HG03064 (cell line): Measurements from ENCODE around the gene TESPA1.
"Not testable (repeated sequence)": the region's sequence is repeated elsewhere in the genome, so short reads cannot be mapped to it uniquely, and the experiment has no call there.

Source experiments
- ATAC-seq: cut with Tn5 transposase; IDR thresholded peaks from one replicate; pipeline ENCODE4 v1.9.1; 2021; ENCODE audit warnings: low read depth; ENCODE audit not compliant: unreplicated experiment

The TESPA1 gene

DNA sequence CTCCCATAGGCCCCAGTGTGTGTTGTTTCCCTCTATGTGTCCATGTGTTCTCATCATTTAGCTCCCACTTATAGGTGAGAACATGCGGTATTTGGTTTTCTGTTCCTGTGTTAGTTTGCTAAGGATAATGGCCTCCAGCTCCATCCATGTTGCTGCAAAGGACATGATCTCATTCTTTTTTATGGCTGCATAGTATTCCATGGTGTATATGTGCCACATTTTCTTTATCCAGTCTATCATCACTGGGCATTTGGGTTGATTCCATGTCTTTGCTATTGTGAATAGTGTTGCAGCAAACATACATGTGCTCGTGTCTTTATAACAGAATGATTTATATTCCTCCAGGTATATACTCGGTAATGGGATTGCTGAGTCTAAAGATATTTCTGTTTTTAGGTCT lies 2.2 kb upstream of the TESPA1 start:
- not testable (repeated sequence) for ATAC-seq

GRCh38 chr12:54983536-54984101 lies 943 bp downstream of the TESPA1 start:
- no peak for ATAC-seq

- ATAC-seq = no peak
These were observed 2.8 kb downstream of the TESPA1 start for GRCh38 chr12:54981796-54982195.

DNA sequence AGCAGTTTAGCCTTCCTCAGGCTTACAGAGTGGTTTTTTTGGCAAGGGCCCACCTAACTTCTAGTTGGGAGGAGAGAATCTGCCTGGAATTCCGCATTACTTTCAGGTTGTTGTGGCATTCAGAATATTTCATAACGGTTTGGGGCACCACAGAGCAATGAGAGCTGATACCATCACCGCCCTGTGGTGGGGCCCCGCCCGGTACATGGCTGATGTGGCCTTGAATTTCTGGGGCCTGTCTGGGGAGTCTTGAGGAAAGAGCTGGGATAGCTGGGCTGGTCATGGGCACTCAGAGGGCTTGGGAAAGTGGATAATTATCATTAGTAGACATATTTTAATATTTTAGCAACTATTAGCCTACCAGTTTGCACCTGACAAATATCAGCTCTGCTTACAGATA lies 4.2 kb downstream of the TESPA1 start:
- no peak for ATAC-seq

GRCh38 chr12:54977857-54978256 lies 6.7 kb downstream of the TESPA1 start:
- no peak for ATAC-seq

DNA sequence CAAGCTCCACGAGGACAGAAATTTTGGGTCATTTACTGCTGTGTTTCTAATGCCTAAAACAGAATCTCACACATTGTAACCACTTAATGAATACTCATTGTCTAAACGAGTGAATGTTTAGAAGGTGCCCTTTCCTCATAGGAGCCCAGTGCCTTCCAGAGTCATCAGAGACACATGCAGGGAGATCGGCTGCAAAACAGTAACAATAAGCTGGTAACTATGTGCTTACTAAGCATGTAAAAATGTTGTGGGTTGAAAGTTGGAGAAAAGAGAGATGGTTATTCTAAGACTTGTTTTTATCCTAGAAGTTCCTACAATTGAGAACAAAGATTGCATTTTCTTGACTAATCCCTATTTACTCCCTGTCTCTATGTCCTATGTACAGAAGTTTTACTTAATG lies 7.4 kb downstream of the TESPA1 start:
- no peak for ATAC-seq

DNA sequence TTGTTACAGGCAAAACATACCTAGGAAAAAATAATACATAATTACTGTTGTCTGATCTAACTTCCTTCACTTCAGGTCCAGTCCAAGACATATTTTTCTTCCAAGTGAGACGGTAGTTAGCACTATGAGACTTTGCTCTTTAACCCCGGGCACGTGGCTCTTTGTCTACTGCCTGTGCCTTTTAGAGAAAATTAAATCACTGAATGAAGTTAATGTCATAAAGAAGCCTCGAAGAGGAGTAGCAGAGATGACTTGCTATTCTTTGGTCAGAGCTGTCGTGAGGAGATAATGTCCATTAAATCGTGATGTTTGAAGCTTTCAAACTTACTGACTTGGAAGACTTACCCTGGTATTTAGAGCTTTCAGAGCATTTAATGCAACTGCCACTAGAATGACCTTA lies 8.7 kb downstream of the TESPA1 start:
- ATAC-seq = no peak

- ATAC-seq = no peak
These were observed 9.3 kb downstream of the TESPA1 start for GRCh38 chr12:54975272-54975671.

DNA sequence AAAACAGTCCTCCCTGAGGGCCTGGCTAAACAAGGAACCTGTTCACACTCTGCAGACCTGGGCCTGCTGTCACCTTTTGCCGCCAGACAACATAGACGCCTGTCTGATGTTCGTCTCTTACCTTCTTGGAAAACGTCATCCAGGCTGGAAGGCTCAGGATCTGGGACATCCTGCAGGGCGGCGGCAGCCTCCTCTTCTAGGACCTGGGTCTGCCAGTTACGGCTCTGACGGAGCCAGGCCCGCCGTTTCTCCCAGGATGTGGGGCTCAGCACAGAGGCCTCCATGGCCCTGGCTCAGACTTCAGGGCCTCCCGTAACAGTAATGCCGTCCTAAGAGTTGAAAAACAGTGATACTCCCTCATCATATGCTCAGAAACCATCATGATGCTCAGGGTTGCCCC lies 10.3 kb downstream of the TESPA1 start:
- no peak for ATAC-seq

GRCh38 chr12:54973556-54973955 lies 11.0 kb downstream of the TESPA1 start:
- no peak for ATAC-seq

- no peak for ATAC-seq
These were observed 13.8 kb downstream of the TESPA1 start for GRCh38 chr12:54970741-54971140.

DNA sequence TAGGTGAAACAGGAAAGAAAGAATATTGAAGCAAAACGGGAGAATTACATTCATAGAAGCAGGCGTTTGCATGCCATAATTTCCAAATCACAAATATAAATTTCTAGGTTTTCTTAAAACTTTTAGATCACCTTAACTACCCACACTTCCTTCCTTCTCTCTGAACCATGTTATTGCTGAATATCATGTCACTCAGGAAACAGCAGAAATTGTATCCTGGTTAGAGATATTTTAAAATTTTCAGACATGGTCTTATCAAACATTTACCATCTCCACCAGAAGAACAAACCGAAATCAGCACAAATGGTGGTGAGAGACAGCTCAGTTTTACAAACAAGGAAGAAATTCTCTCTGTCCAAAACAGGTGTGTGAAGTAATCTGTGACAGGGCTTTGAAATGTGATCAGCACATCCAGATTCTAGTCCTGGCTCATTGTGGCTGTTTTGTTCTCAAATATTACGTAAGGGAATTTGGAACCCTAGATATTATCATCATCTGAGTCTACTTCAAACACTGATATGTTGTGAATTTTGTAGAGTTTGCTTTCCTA lies 16.3 kb downstream of the TESPA1 start:
- no peak for ATAC-seq

DNA sequence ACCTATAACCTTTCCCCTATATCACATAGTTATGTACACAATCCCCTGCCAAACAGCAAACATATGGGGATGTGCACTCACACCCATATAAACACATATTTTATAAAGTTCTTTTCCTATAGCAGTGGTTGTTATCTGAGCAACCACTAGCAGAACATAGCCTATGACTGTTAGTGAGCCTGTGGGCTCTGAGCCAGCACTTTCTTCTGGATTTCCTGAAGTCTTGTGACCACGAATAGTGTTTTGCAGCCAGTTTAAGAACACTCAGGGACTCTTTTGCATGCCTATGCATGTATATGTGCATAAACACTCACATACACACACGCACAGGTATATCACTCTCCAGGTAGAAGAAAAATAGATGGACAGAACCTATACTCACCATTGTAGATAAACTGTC lies 17.1 kb downstream of the TESPA1 start:
- ATAC-seq = no peak

- ATAC-seq = no peak
These were observed 23.4 kb downstream of the TESPA1 start for GRCh38 chr12:54961190-54961589.

GRCh38 chr12:54959291-54960018 lies 25.1 kb downstream of the TESPA1 start:
- no peak for ATAC-seq

GRCh38 chr12:54958048-54958658 lies 26.4 kb downstream of the TESPA1 start:
- no peak for ATAC-seq

DNA sequence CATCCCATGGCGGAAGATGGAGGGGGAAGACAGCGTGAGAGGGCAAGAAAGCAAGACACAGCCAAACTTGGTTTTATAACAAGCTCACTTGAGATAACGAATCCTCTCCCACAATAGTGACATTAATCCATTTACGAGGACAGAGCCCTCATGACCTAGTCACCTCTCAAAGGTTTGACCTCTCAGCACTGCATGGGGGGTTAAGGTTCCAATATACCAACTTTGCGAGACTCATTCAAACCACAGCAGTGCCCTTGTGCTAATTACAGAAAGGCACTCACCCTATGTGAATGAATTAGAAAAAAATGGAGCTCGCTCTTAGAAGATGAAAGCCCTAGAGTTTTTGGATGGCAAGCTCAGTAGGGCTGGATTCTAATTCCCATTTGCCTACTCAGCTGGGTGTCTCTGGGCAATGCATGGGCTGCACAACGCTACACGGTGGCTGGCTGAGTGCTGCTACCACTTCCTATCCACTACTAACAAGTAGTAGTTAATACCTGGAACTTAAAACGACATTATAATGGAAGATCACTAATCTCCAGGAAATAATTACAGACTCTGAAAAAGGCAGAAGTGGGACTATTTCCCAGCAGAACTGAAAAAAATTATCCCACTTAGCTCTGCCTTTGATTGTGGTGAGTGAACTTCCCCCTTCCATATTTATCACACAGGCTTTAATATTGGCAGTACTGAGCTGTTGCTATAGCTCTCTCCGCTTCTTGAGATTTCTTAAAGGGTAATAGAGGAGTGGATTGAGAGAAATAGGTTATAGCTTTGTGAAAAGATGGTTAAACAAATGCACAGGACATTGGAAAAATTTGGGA lies 27.5 kb downstream of the TESPA1 start:
- ATAC-seq = no peak

DNA sequence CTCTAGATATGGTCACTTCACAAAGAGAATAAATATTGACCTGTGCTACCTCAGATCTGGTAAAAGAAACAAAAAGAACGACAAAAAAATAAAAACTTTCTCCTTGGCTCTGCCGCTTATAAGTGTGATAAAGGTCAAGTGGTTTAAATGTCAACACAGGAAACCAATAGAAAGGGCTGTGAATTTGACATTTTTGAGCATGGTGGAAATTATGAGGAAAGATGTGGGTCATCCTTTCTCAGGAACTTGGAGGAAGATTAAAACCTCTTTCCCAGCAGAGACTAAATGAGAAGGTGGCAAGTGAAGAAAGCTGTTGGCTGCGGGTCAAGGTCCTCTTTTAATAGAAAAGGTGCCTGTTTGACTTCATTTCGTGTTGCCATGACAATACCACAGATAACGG lies 28.2 kb downstream of the TESPA1 start:
- ATAC-seq = no peak

- ATAC-seq = no peak
These were observed 29.8 kb downstream of the TESPA1 start for GRCh38 chr12:54954801-54955200.

GRCh38 chr12:54954228-54954627 lies 30.3 kb downstream of the TESPA1 start:
- no peak for ATAC-seq
